Hepatocyte (in vitro differentiated cells): Measurements from ENCODE around the gene GNA14.

Experiments used
- EZH2phosphoT487 ChIP-seq: fragments of 200-600 bp; sonication (generic); IDR thresholded peaks from one replicate; pipeline ENCODE4 v1.6.1; 2018; ENCODE audit warnings: antibody characterized with exemption, mild to moderate bottlenecking, low read depth, moderate library complexity; ENCODE audit not compliant: unreplicated experiment, severe bottlenecking
- TF ChIP-seq, protein P1 (sequence below): fragments of 200-600 bp; sonication (generic); IDR thresholded peaks from 2 replicates; pipeline ENCODE4 v1.5.1; 2016; ENCODE audit warnings: antibody characterized with exemption, mild to moderate bottlenecking; ENCODE audit not compliant: poor library complexity

DNA sequence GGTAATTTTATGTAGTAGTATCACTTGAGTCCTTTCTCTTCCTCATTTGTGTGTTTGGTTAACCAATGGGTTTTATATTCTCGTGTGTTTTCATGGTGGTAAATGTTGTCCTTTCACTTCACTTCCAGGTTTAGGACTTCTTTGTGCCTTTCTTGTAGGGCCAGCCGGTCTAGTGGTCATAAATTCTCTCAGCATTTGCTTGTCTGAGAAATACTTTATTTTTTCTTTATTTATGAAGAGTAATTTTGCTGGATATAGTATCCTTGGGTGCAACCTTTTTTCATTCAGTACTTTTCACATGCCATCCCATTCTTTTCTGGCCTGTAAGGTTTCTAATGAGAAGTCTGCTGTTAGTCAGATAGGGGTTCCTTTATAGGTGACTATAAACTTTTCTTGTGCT, 107.1 kb downstream of the GNA14 start:
- TF ChIP-seq, protein P1, sequence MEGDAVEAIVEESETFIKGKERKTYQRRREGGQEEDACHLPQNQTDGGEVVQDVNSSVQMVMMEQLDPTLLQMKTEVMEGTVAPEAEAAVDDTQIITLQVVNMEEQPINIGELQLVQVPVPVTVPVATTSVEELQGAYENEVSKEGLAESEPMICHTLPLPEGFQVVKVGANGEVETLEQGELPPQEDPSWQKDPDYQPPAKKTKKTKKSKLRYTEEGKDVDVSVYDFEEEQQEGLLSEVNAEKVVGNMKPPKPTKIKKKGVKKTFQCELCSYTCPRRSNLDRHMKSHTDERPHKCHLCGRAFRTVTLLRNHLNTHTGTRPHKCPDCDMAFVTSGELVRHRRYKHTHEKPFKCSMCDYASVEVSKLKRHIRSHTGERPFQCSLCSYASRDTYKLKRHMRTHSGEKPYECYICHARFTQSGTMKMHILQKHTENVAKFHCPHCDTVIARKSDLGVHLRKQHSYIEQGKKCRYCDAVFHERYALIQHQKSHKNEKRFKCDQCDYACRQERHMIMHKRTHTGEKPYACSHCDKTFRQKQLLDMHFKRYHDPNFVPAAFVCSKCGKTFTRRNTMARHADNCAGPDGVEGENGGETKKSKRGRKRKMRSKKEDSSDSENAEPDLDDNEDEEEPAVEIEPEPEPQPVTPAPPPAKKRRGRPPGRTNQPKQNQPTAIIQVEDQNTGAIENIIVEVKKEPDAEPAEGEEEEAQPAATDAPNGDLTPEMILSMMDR: no peak
- no peak for TF ChIP-seq EZH2phosphoT487
